Measurements from ENCODE around the gene GJD2. TPM values are rescaled to one million over a fixed set of nuclear protein-coding genes. Genes with fewer than 3 reads are reported as not detected.
A peak's percentile ranks its signal among the peaks of the same experiment; 100 is the strongest.

GJD2 gene
- total RNA-seq, 1 donor from 2014 or later: not detected

GRCh38 chr15:34773013-34773412, 18.2 kb upstream of the GJD2 start:
- DNase-seq: no peak

- DNase-seq: no peak
These were observed 17.5 kb upstream of the GJD2 start for GRCh38 chr15:34772312-34772711.

- no peak for DNase-seq
These were observed 14.9 kb upstream of the GJD2 start for GRCh38 chr15:34769711-34770110.

- no peak for DNase-seq
These were observed 13.7 kb upstream of the GJD2 start for GRCh38 chr15:34768530-34768929.

- no peak for DNase-seq
These were observed 10.9 kb upstream of the GJD2 start for GRCh38 chr15:34765741-34766140.

GRCh38 chr15:34760909-34761308, 6.1 kb upstream of the GJD2 start:
- DNase-seq: no peak

GRCh38 chr15:34759992-34760391, 5.2 kb upstream of the GJD2 start:
- DNase-seq: no peak

GRCh38 chr15:34759347-34759746, 4.5 kb upstream of the GJD2 start:
- no peak for DNase-seq

- no peak for DNase-seq
These were observed 2.5 kb upstream of the GJD2 start for GRCh38 chr15:34757262-34757661.

- no peak for DNase-seq
These were observed 598 bp upstream of the GJD2 start for GRCh38 chr15:34755419-34755773.

- DNase-seq: no peak
These were observed 612 bp downstream of the GJD2 start for GRCh38 chr15:34754171-34754601.

- DNase-seq: no peak
These were observed 1.4 kb downstream of the GJD2 start for GRCh38 chr15:34753236-34753894.

GRCh38 chr15:34749691-34750090, 5.1 kb downstream of the GJD2 start:
- DNase-seq: no peak

- DNase-seq: no peak
These were observed 15.5 kb downstream of the GJD2 start for GRCh38 chr15:34739346-34739745.

- no peak for DNase-seq
These were observed 16.8 kb downstream of the GJD2 start for GRCh38 chr15:34738002-34738401.

- no peak for DNase-seq
These were observed 17.3 kb downstream of the GJD2 start for GRCh38 chr15:34737477-34737876.

- no peak for DNase-seq
These were observed 20.5 kb downstream of the GJD2 start for GRCh38 chr15:34734303-34734702.

- no peak for DNase-seq
These were observed 21.2 kb downstream of the GJD2 start for GRCh38 chr15:34733621-34734020.

- DNase-seq: no peak
These were observed 22.4 kb downstream of the GJD2 start for GRCh38 chr15:34732430-34732829.

- DNase-seq: no peak
These were observed 24.1 kb downstream of the GJD2 start for GRCh38 chr15:34730701-34731100.

- DNase-seq: no peak
These were observed 24.9 kb downstream of the GJD2 start for GRCh38 chr15:34729886-34730285.

- no peak for DNase-seq
These were observed 25.7 kb downstream of the GJD2 start for GRCh38 chr15:34729056-34729455.

GRCh38 chr15:34726406-34727100, 28.2 kb downstream of the GJD2 start:
- DNase-seq: no peak

- DNase-seq: peak; percentile 26
These were observed 29.2 kb downstream of the GJD2 start for GRCh38 chr15:34725556-34725955.

All from skin of body (tissue), 2 donors.